CD4-positive, alpha-beta memory T cell (primary cell): ENCODE data around the gene FAM3D. TPM values are rescaled to one million over a fixed set of nuclear protein-coding genes. Genes with fewer than 3 reads are reported as not detected.

Experiments used
- CTCF ChIA-PET: fragments of 350-600 bp; sonication (Branson Sonifier 250); formaldehyde crosslinking; loops from one replicate; lab custom pipeline; 2021; ENCODE audit warnings: inconsistent platforms; ENCODE audit not compliant: partially characterized antibody; lab: Charles Lee
- POLR2A ChIA-PET: fragments of 350-600 bp; sonication (Branson Sonifier 250); formaldehyde crosslinking; loops from one replicate; lab custom pipeline; 2021; ENCODE audit not compliant: partially characterized antibody; lab: Charles Lee
- DNase-seq, 5 donors: peaks; one replicate each; pipeline versions ENCODE4 v3.0.0 to v3.0.0-alpha.2; 2020 to 2022; ENCODE audit warnings: mixed read lengths in 1 of 5
- H3K27ac ChIP-seq: one replicate; pipeline ENCODE4 v1.7.0; 2013; ENCODE audit warnings: low read depth, low read length
- H3K27me3 ChIP-seq: 2 replicates; pipeline ENCODE4 v1.7.0; 2013; ENCODE audit warnings: mild to moderate bottlenecking, low read length, moderate library complexity; ENCODE audit not compliant: insufficient read depth
- H3K36me3 ChIP-seq: 2 replicates; pipeline ENCODE4 v1.7.0; 2013; ENCODE audit warnings: mild to moderate bottlenecking, low read length, moderate library complexity; ENCODE audit not compliant: insufficient read depth
- H3K4me1 ChIP-seq: 2 replicates; pipeline ENCODE4 v1.7.0; 2013; ENCODE audit warnings: mild to moderate bottlenecking, low read length, moderate library complexity; ENCODE audit not compliant: insufficient read depth
- H3K4me3 ChIP-seq, 2 donors: one replicate each; pipeline ENCODE4 v1.7.0; 2013; ENCODE audit warnings: low read length in 2 of 2, mild to moderate bottlenecking in 1 of 2
- H3K9me3 ChIP-seq, 2 donors: one replicate each; pipeline ENCODE4 v1.7.0; 2013; ENCODE audit warnings: low read length in 2 of 2, control low read depth in 1 of 2; ENCODE audit not compliant: control insufficient read depth in 1 of 2
- H3K27ac Mint-ChIP-seq, 7 donors: one replicate each; pipeline ENCODE4 v1.8.0; 2020 to 2021; ENCODE audit warnings: mixed read lengths in 7 of 7, mild to moderate bottlenecking in 6 of 7, inconsistent platforms in 3 of 7, moderate library complexity in 3 of 7
- H3K27me3 Mint-ChIP-seq, 2 donors: one replicate each; pipeline ENCODE4 v1.8.0; 2020 to 2021; ENCODE audit warnings: mixed read lengths in 2 of 2
- H3K36me3 Mint-ChIP-seq, 2 donors: one replicate each; pipeline ENCODE4 v1.8.0; 2020 to 2021; ENCODE audit warnings: mixed read lengths in 2 of 2, inconsistent platforms in 1 of 2, mild to moderate bottlenecking in 1 of 2
- H3K4me1 Mint-ChIP-seq, 4 donors: one replicate each; pipeline ENCODE4 v1.8.0; 2020 to 2021; ENCODE audit warnings: mixed read lengths in 4 of 4, mild to moderate bottlenecking in 1 of 4
- H3K4me3 Mint-ChIP-seq, 8 donors: one replicate each; pipeline ENCODE4 v1.8.0; 2020 to 2021; ENCODE audit warnings: mixed read lengths in 8 of 8, mild to moderate bottlenecking in 7 of 8, moderate library complexity in 6 of 8, inconsistent platforms in 3 of 8
- H3K9me3 Mint-ChIP-seq, 8 donors: one replicate each; pipeline ENCODE4 v1.8.0; 2020 to 2021; ENCODE audit warnings: mixed read lengths in 8 of 8, mild to moderate bottlenecking in 5 of 8, inconsistent platforms in 3 of 8, moderate library complexity in 1 of 8
- intact Hi-C: fragments of 100-400 bp; cut with micrococcal nuclease; formaldehyde crosslinking; loops from one replicate; pipeline ENCODE4 v1.15.1; 2023
- polyA plus RNA-seq, 2 donors: library from polyadenylated mRNA; unstranded; fragments of 300-500 nt; fragmentation: Illumina TruSeq; gene quantifications; one replicate each; pipeline ENCODE4 v1.2.3, GENCODE V29; 2021
- total RNA-seq, 2 experiments: library from RNA; stranded (reverse); gene quantifications; one replicate each; pipeline ENCODE4 v1.2.3, GENCODE V29; 2021

The FAM3D gene
- total and polyA plus RNA-seq, 4 experiments from 2014 or later: not detected

- Histone ChIP-seq H3K27me3 (peaks cover 22% of the 10 kb centered on the region), H3K4me1 (peaks cover 10% of the 10 kb centered on the region), H3K4me3 (peak overlapping the region; percentile 65 to 86), H3K36me3 (no peaks in the 10 kb centered on the region), H3K27ac (no peak overlapping the region), H3K9me3 (no peaks in the 10 kb centered on the region)
- H3K27me3 Mint-ChIP-seq: peaks cover 25 to 36% of the 10 kb centered on the region in 2 donors
- peak overlapping the region in 4 of 7 donors; percentile 25 to 69 (median 50) for H3K27ac Mint-ChIP-seq
- H3K4me1 Mint-ChIP-seq: peaks cover 9 to 23% (median 17%) of the 10 kb centered on the region in 4 donors
- intact Hi-C loops: no loop called here
- H3K36me3 Mint-ChIP-seq: peaks cover 2 to 7% of the 10 kb centered on the region in 2 donors
- CTCF ChIA-PET: interaction anchor here (1.1 to 2.9 kb wide), 8 partner anchors 9 to 50 kb away, joined by 3 to 26 read pairs (median 5); no protein-coding TSS in a partner anchor
- peak overlapping the region; percentile 87 to 96 (median 94) for H3K4me3 Mint-ChIP-seq
- peak in 4 of 5 donors; percentile 14 to 33 (median 20) for DNase-seq
- H3K9me3 Mint-ChIP-seq: peaks cover 0 to 5% (median 2%) of the 10 kb centered on the region in 8 donors
- POLR2A ChIA-PET: no interaction called here
These were observed 81.4 kb downstream of the FAM3D start for GRCh38 chr3:58585005-58585786.

GRCh38 chr3:58584690-58585004 lies 81.9 kb downstream of the FAM3D start:
- Mint-ChIP-seq H3K27ac (peak overlapping the region in 4 of 7 donors; percentile 19 to 52 (median 36)), H3K27me3 (peaks cover 23 to 30% of the 10 kb centered on the region in 2 donors), H3K4me1 (peaks cover 9 to 23% (median 17%) of the 10 kb centered on the region in 4 donors), H3K36me3 (peaks cover 2 to 7% of the 10 kb centered on the region in 2 donors), H3K4me3 (peak overlapping the region; percentile 87 to 96 (median 94)), H3K9me3 (peaks cover 0 to 5% (median 2%) of the 10 kb centered on the region in 8 donors)
- ChIA-PET CTCF (interaction anchor here (1.2 to 2.9 kb wide), 7 partner anchors 9 to 49 kb away, joined by 3 to 26 read pairs (median 5); no protein-coding TSS in a partner anchor), POLR2A (no interaction called here)
- H3K4me1 ChIP-seq: peaks cover 10% of the 10 kb centered on the region
- DNase-seq: no peak
- H3K36me3 ChIP-seq: no peaks in the 10 kb centered on the region
- no peak overlapping the region for H3K27ac ChIP-seq
- H3K27me3 ChIP-seq: peaks cover 22% of the 10 kb centered on the region
- intact Hi-C loops: no loop called here
- H3K9me3 ChIP-seq: no peaks in the 10 kb centered on the region
- peak overlapping the region; percentile 65 to 86 for H3K4me3 ChIP-seq

Other genes with a start within 250 kb of the FAM3D start
- gene PDHB, start 232.9 kb downstream of the FAM3D start, total RNA-seq: 10 to 100 TPM; 55.0 to 58.6 TPM
- 100 to 1,000 TPM; 103 to 148 TPM for gene PDHB, start 232.9 kb downstream of the FAM3D start, polyA plus RNA-seq
- gene KCTD6, start 174.7 kb downstream of the FAM3D start, total RNA-seq: 10 to 100 TPM in 1 of 2 experiments, 1 to 10 TPM in 1; 8.9 to 11.6 TPM
- 10 to 100 TPM in 1 of 2 donors, 1 to 10 TPM in 1; 6.8 to 15.3 TPM for gene KCTD6, start 174.7 kb downstream of the FAM3D start, polyA plus RNA-seq
- gene ACOX2, start 129.6 kb downstream of the FAM3D start, total RNA-seq: not detected
- not detected for gene ACOX2, start 129.6 kb downstream of the FAM3D start, polyA plus RNA-seq
- gene FAM107A, start 89.4 kb downstream of the FAM3D start, total RNA-seq: not detected
- gene FAM107A, start 89.4 kb downstream of the FAM3D start, polyA plus RNA-seq: not detected